K562 (cell line): Measurements from ENCODE around the gene TLCD1. TPM values are rescaled to one million over a fixed set of nuclear protein-coding genes. Genes with fewer than 3 reads are reported as not detected.
A peak's percentile ranks its signal among the peaks of the same experiment; 100 is the strongest.

Experiments used
- ADNP ChIP-seq: fragments of 200-800 bp; sonication (Bioruptor generic); IDR thresholded peaks from 2 replicates; pipeline ENCODE4 v1.6.1; 2016; ENCODE audit warnings: missing genetic modification characterization, missing compliant biosample characterization
- ARID1B ChIP-seq: fragments of 450-650 bp; IDR thresholded peaks from 2 replicates; pipeline ENCODE4 v1.6.1; 2016; ENCODE audit warnings: antibody characterized with exemption, mild to moderate bottlenecking, inconsistent platforms
- ERF ChIP-seq: fragments of 450-650 bp; formaldehyde crosslinking; IDR thresholded peaks from 2 replicates; pipeline ENCODE4 v1.4.0; 2020; ENCODE audit warnings: mild to moderate bottlenecking, mixed read lengths
- FOSL1 ChIP-seq: fragments of 200-800 bp; sonication (Bioruptor generic); conservative IDR thresholded peaks from 2 replicates; pipeline ENCODE4 v1.6.1; 2016; ENCODE audit warnings: missing genetic modification characterization, missing compliant biosample characterization
- HDAC1 ChIP-seq, 2 experiments: fragments of 450-650 bp; IDR thresholded peaks; 2 replicates each; pipeline ENCODE4 v1.6.1; 2016 to 2017; ENCODE audit warnings: inconsistent platforms in 1 of 2, mild to moderate bottlenecking in 1 of 2, moderate library complexity in 1 of 2
- SAP30 ChIP-seq: fragments of 200-600 bp; sonication (generic); IDR thresholded peaks from 2 replicates; pipeline ENCODE4 v1.6.1; 2012; ENCODE audit warnings: borderline replicate concordance, low read depth, mild to moderate bottlenecking, moderate library complexity, low read length, control low read depth, inconsistent platforms; ENCODE audit not compliant: insufficient read depth, poor library complexity, severe bottlenecking
- SMAD1 ChIP-seq: fragments of 150-350 bp; IDR thresholded peaks from 2 replicates; pipeline ENCODE4 v1.6.1; 2014; ENCODE audit warnings: low read length, low read depth; ENCODE audit not compliant: partially characterized antibody
- SMAD3 ChIP-seq: fragments of 450-650 bp; formaldehyde crosslinking; conservative IDR thresholded peaks from 2 replicates; pipeline ENCODE4 v1.4.0; 2020; ENCODE audit warnings: mild to moderate bottlenecking
- SMARCA4 ChIP-seq: fragments of 450-650 bp; IDR thresholded peaks from 2 replicates; pipeline ENCODE4 v1.6.1; 2016
- STAT5B ChIP-seq: fragments of 250-450 bp; sonication (Bioruptor Pico); IDR thresholded peaks from 2 replicates; pipeline ENCODE4 v1.8.0; 2021; ENCODE audit warnings: mild to moderate bottlenecking, inconsistent platforms
- U2AF1 ChIP-seq: fragments of 200-400 bp; formaldehyde crosslinking; optimal IDR thresholded peaks from 2 replicates; pipeline ENCODE3; 2017; ENCODE audit warnings: mild to moderate bottlenecking, low read depth, low read length, moderate library complexity
- ZNF184 ChIP-seq: sonication (generic); formaldehyde crosslinking; IDR thresholded peaks from 2 replicates; pipeline ENCODE4 v1.5.0; 2020; ENCODE audit warnings: missing genetic modification reagents
- ZNF253 ChIP-seq: fragments of 250-450 bp; sonication (Bioruptor Pico); conservative IDR thresholded peaks from 2 replicates; pipeline ENCODE4 v1.6.1; 2021; ENCODE audit warnings: mild to moderate bottlenecking
- ZNF561 ChIP-seq: fragments of 450-650 bp; formaldehyde crosslinking; conservative IDR thresholded peaks from 2 replicates; pipeline ENCODE4 v1.4.0; 2020; ENCODE audit warnings: mild to moderate bottlenecking, moderate library complexity
- polyA plus RNA-seq, 8 experiments: library from polyadenylated mRNA; depleted of rRNA in 4 of 8; stranded (reverse) in 5 of 8; unstranded in 3 of 8; fragments of >200 nt; fragmentation: Nextera tagmentation in 2 of 8; fragmentation: Illumina TruSeq in 1 of 8; extraction: Ambion mirVana in 2 of 8; extraction: Trizol in 1 of 8; gene quantifications; 2 replicates each; pipeline versions ENCODE4 v1.2.1 to v1.2.3, GENCODE V29; 2011 to 2014; ENCODE audit warnings: inconsistent platforms in 1 of 8, missing spikeins in 1 of 8
- total RNA-seq, 7 experiments: library from RNA; depleted of rRNA in 6 of 7; stranded (reverse); fragments of >200 nt in 6 of 7; fragmentation: Illumina TruSeq in 2 of 7; extraction: Trizol in 2 of 7; gene quantifications; 2 replicates each; pipeline versions ENCODE4 v1.2.1 to v1.2.3, GENCODE V29; 2011 to 2021; ENCODE audit warnings: low replicate concordance in 1 of 7
- TF ChIP-seq, protein P1 (sequence below): fragments of 150-350 bp; IDR thresholded peaks from 2 replicates; pipeline ENCODE4 v1.6.1; 2014; ENCODE audit warnings: low read depth, mild to moderate bottlenecking, low read length, borderline replicate concordance

The TLCD1 gene
- total and polyA plus RNA-seq, 9 of the 15 experiments (the other 6 are each of a cell fraction or from before 2014, with no cell fraction given), result 6.8 to 37.7 (median 21.7) TPM

DNA sequence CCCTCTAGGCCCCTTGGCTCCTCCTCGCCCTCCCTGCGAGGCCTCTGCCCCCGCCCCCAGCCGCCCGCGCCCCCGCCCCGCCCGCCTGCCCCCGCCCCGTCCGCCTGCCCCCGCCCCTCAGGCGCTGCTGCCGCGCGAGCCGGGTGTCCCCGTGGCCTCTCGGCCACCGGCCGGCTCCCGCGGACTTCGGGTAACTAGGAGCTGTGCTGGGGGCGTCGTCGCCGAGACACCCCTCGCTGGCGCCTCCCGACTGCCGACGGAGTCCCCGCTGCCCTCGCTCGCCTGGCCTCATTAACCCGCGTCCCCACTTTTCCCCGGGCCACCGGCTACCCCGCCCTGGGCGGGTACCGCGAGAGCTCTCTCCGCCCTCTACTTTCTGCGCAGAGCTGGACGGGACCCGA is at the start of gene TLCD1 (continued):
- TF ChIP-seq, protein P1, sequence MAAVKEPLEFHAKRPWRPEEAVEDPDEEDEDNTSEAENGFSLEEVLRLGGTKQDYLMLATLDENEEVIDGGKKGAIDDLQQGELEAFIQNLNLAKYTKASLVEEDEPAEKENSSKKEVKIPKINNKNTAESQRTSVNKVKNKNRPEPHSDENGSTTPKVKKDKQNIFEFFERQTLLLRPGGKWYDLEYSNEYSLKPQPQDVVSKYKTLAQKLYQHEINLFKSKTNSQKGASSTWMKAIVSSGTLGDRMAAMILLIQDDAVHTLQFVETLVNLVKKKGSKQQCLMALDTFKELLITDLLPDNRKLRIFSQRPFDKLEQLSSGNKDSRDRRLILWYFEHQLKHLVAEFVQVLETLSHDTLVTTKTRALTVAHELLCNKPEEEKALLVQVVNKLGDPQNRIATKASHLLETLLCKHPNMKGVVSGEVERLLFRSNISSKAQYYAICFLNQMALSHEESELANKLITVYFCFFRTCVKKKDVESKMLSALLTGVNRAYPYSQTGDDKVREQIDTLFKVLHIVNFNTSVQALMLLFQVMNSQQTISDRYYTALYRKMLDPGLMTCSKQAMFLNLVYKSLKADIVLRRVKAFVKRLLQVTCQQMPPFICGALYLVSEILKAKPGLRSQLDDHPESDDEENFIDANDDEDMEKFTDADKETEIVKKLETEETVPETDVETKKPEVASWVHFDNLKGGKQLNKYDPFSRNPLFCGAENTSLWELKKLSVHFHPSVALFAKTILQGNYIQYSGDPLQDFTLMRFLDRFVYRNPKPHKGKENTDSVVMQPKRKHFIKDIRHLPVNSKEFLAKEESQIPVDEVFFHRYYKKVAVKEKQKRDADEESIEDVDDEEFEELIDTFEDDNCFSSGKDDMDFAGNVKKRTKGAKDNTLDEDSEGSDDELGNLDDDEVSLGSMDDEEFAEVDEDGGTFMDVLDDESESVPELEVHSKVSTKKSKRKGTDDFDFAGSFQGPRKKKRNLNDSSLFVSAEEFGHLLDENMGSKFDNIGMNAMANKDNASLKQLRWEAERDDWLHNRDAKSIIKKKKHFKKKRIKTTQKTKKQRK, result no peak
- no peak for TF ChIP-seq HDAC1 (IDR thresholded peaks at IDR 0.05)
- no peak for TF ChIP-seq ERF (CRISPR knock-in tag)
- no peak for TF ChIP-seq FOSL1
- no peak for TF ChIP-seq ZNF561 (CRISPR knock-in tag)
- TF ChIP-seq ZNF253 (CRISPR knock-in tag), result no peak
- TF ChIP-seq ADNP (tag), result no peak
- TF ChIP-seq SMARCA4, result no peak
- TF ChIP-seq SAP30, result no peak
- peak; percentile 1 for TF ChIP-seq U2AF1
- no peak for TF ChIP-seq ARID1B
- no peak for TF ChIP-seq ZNF184 (CRISPR knock-in tag)
- no peak for TF ChIP-seq SMAD1
- no peak for TF ChIP-seq STAT5B
- no peak for TF ChIP-seq SMAD3 (CRISPR knock-in tag)
